H9 (cell line): ENCODE measurements around the gene RADIL. TPM values are rescaled to one million over a fixed set of nuclear protein-coding genes. Genes with fewer than 3 reads are reported as not detected.

Experiments used
- DNase-seq: peaks from one replicate; pipeline ENCODE4 v3.0.0-alpha.2; 2017
- H2AFZ ChIP-seq: one replicate; pipeline ENCODE4 v1.6.1; 2013; ENCODE audit warnings: mild to moderate bottlenecking, low read length, control low read depth, moderate library complexity
- H2AK5ac ChIP-seq: 2 replicates; pipeline ENCODE4 v1.6.1; 2013; ENCODE audit warnings: low read length, control low read depth, mixed read lengths; ENCODE audit not compliant: insufficient read length
- H2BK120ac ChIP-seq: one replicate; pipeline ENCODE4 v1.6.1; 2013; ENCODE audit warnings: low read depth, mild to moderate bottlenecking, low read length, control low read depth, inconsistent platforms; ENCODE audit not compliant: poor library complexity, severe bottlenecking
- H2BK12ac ChIP-seq: 2 replicates; pipeline ENCODE4 v1.6.1; 2013; ENCODE audit warnings: low read length, control low read depth, mixed read lengths, low read depth; ENCODE audit not compliant: insufficient read length
- H2BK15ac ChIP-seq: 2 replicates; pipeline ENCODE4 v1.6.1; 2013; ENCODE audit warnings: low read depth, low read length, control low read depth
- H2BK20ac ChIP-seq: one replicate; pipeline ENCODE4 v1.6.1; 2013; ENCODE audit warnings: low read depth, mild to moderate bottlenecking, low read length, control low read depth, inconsistent platforms; ENCODE audit not compliant: poor library complexity, severe bottlenecking
- H2BK5ac ChIP-seq: 2 replicates; pipeline ENCODE4 v1.6.1; 2013; ENCODE audit warnings: low read length, control low read depth, mixed read lengths; ENCODE audit not compliant: insufficient read length
- H3K14ac ChIP-seq: 2 replicates; pipeline ENCODE4 v1.6.1; 2013; ENCODE audit warnings: low read length, control low read depth; ENCODE audit not compliant: insufficient read depth
- H3K18ac ChIP-seq: 2 replicates; pipeline ENCODE4 v1.6.1; 2013; ENCODE audit warnings: low read depth, mild to moderate bottlenecking, mixed read lengths, low read length, control low read depth; ENCODE audit not compliant: insufficient read length
- H3K23ac ChIP-seq: 2 replicates; pipeline ENCODE4 v1.6.1; 2013; ENCODE audit warnings: low read length, control low read depth, mixed read lengths, low read depth; ENCODE audit not compliant: insufficient read length
- H3K23me2 ChIP-seq: 2 replicates; pipeline ENCODE4 v1.6.1; 2013; ENCODE audit warnings: low read depth, mild to moderate bottlenecking, mixed read lengths, low read length, control low read depth; ENCODE audit not compliant: insufficient read length, poor library complexity, severe bottlenecking
- H3K27ac ChIP-seq: 2 replicates; pipeline ENCODE4 v1.5.1; 2013; ENCODE audit warnings: low read length, control low read depth, mixed read lengths, low read depth; ENCODE audit not compliant: insufficient read length
- H3K27me3 ChIP-seq: 2 replicates; pipeline ENCODE4 v1.6.1; 2013; ENCODE audit warnings: low read length, control low read depth, inconsistent platforms; ENCODE audit not compliant: insufficient read depth
- H3K4ac ChIP-seq: 2 replicates; pipeline ENCODE4 v1.6.1; 2013; ENCODE audit warnings: low read depth, mild to moderate bottlenecking, control low read depth, inconsistent platforms, low read length, moderate library complexity
- H3K4me1 ChIP-seq: 2 replicates; pipeline ENCODE4 v1.6.1; 2013; ENCODE audit warnings: low read length, control low read depth, inconsistent platforms; ENCODE audit not compliant: insufficient read depth
- H3K4me2 ChIP-seq: 2 replicates; pipeline ENCODE4 v1.6.1; 2013; ENCODE audit warnings: low read length, control low read depth, mixed read lengths; ENCODE audit not compliant: insufficient read length, insufficient read depth
- H3K56ac ChIP-seq: 2 replicates; pipeline ENCODE4 v1.6.1; 2013; ENCODE audit warnings: low read depth, mild to moderate bottlenecking, mixed read lengths, low read length, control low read depth; ENCODE audit not compliant: insufficient read length
- H3K79me1 ChIP-seq: 2 replicates; pipeline ENCODE4 v1.6.1; 2013; ENCODE audit warnings: low read depth, mild to moderate bottlenecking, moderate library complexity, low read length, control low read depth, inconsistent platforms; ENCODE audit not compliant: insufficient read depth, poor library complexity, severe bottlenecking
- H3K79me2 ChIP-seq: 2 replicates; pipeline ENCODE4 v1.6.1; 2013; ENCODE audit warnings: low read length, control low read depth, inconsistent platforms; ENCODE audit not compliant: insufficient read depth
- H3K9ac ChIP-seq: 2 replicates; pipeline ENCODE4 v1.6.1; 2013; ENCODE audit warnings: low read length, control low read depth, mixed read lengths; ENCODE audit not compliant: insufficient read length; ENCODE audit errors: extremely low read depth
- H3K9me3 ChIP-seq: one replicate; pipeline ENCODE4 v1.6.1; 2013; ENCODE audit warnings: low read depth, low read length, inconsistent platforms; ENCODE audit not compliant: control insufficient read depth
- H3T11ph ChIP-seq: one replicate; pipeline ENCODE4 v1.6.1; 2013; ENCODE audit warnings: mild to moderate bottlenecking, low read length, control low read depth, inconsistent platforms
- H4K20me1 ChIP-seq: one replicate; pipeline ENCODE4 v1.6.1; 2013; ENCODE audit not compliant: control insufficient read depth, insufficient read length, insufficient read depth
- H4K5ac ChIP-seq: 2 replicates; pipeline ENCODE4 v1.6.1; 2013; ENCODE audit warnings: low read depth, mild to moderate bottlenecking, mixed read lengths, low read length, control low read depth; ENCODE audit not compliant: insufficient read length
- H4K8ac ChIP-seq: replicated peaks from 2 replicates; pipeline ENCODE4 v1.6.1; 2013; ENCODE audit warnings: low read length, control low read depth, mixed read lengths, low read depth; ENCODE audit not compliant: insufficient read length
- H4K91ac ChIP-seq: 2 replicates; pipeline ENCODE4 v1.6.1; 2013; ENCODE audit warnings: low read depth, mild to moderate bottlenecking, moderate library complexity, mixed read lengths, low read length, control low read depth; ENCODE audit not compliant: insufficient read length
- H3K27ac Mint-ChIP-seq, 3 experiments: 2 replicates in 2 of 3; 3 replicates in 1 of 3; pipeline ENCODE4 v1.8.0; 2020 to 2021; ENCODE audit warnings: mixed read lengths in 3 of 3, mild to moderate bottlenecking in 1 of 3, moderate library complexity in 1 of 3
- H3K27me3 Mint-ChIP-seq: 2 replicates; pipeline ENCODE4 v1.8.0; 2021; ENCODE audit warnings: low read depth, mild to moderate bottlenecking, moderate library complexity, mixed read lengths
- H3K36me3 Mint-ChIP-seq, 3 experiments: 2 replicates in 2 of 3; 3 replicates in 1 of 3; pipeline ENCODE4 v1.8.0; 2020 to 2021; ENCODE audit warnings: low read depth in 3 of 3, mixed read lengths in 3 of 3; ENCODE audit not compliant: insufficient read depth in 1 of 3
- H3K4me1 Mint-ChIP-seq, 2 experiments: 2 replicates each; pipeline ENCODE4 v1.8.0; 2020; ENCODE audit warnings: mixed read lengths in 2 of 2
- H3K4me3 Mint-ChIP-seq, 2 experiments: 2 replicates in 1 of 2; 3 replicates in 1 of 2; pipeline ENCODE4 v1.8.0; 2020 to 2021; ENCODE audit warnings: mild to moderate bottlenecking in 2 of 2, mixed read lengths in 2 of 2, moderate library complexity in 1 of 2
- H3K9me3 Mint-ChIP-seq, 2 experiments: 2 replicates in 1 of 2; 3 replicates in 1 of 2; pipeline ENCODE4 v1.8.0; 2020; ENCODE audit warnings: mild to moderate bottlenecking in 2 of 2, mixed read lengths in 2 of 2, moderate library complexity in 1 of 2
- WGBS: extraction: QIAGEN DNeasy Blood & Tissue Kit; methylation state at CpG from one replicate; pipeline ENCODE4 v1.1.7; 2013; ENCODE audit warnings: missing lambda C conversion rate, low lambda C conversion rate, mixed read lengths; ENCODE audit not compliant: insufficient read length; ENCODE audit errors: extremely low coverage; 5-methylcytosine and 5-hydroxymethylcytosine counted together
- total RNA-seq: library from RNA; stranded (reverse); gene quantifications from 2 replicates; pipeline ENCODE4 v1.2.1, GENCODE V29; 2021
- TF ChIP-seq, protein P1 (sequence below): fragments of 200-600 bp; sonication (generic); conservative IDR thresholded peaks from 3 replicates; pipeline ENCODE4 v1.8.0; 2021; ENCODE audit warnings: antibody characterized with exemption, mild to moderate bottlenecking

RADIL gene
- total RNA-seq, 1 experiment from 2014 or later, result 4.7 TPM

DNA sequence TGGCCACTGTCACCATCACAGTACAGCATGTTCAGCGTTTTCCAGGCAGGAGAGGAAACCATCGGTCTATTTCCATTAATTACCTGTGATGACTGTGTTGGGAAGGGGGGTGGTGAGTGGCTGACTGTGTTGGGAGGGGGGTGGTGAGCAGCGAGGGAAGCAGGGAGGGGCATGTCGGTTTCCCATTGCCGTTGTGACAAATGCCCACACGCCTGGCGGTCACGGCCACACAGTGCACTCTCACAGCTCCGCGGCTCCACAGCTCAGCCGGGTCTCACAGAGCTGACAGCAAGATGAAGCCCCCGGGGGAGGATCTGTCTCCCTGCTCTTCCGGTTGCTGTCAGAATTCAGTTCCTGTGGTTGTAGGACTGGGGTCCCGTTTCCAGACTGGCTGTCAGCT is 69.1 kb downstream of the RADIL start:
- no peak overlapping the region for H4K5ac ChIP-seq
- no peak overlapping the region for H3T11ph ChIP-seq
- H4K20me1 ChIP-seq, result no peaks in the 10 kb centered on the region
- no peak overlapping the region for H2BK15ac ChIP-seq
- no CpG with 5 or more reads among the region's 14 CpGs for WGBS
- no peak overlapping the region; a peak in 1 of 7 replicates for H3K27ac Mint-ChIP-seq
- H3K4me1 ChIP-seq, result no peaks in the 10 kb centered on the region
- no peak overlapping the region for H2BK120ac ChIP-seq
- H2BK12ac ChIP-seq, result no peak overlapping the region
- H3K14ac ChIP-seq, result no peak overlapping the region
- no peaks in the 10 kb centered on the region for H3K79me1 ChIP-seq
- H2BK5ac ChIP-seq, result no peak overlapping the region
- H3K27me3 ChIP-seq, result no peaks in the 10 kb centered on the region
- H3K18ac ChIP-seq, result no peak overlapping the region
- no peaks in the 10 kb centered on the region for H3K4me1 Mint-ChIP-seq
- no peaks in the 10 kb centered on the region for H3K23me2 ChIP-seq
- H3K4ac ChIP-seq, result no peak overlapping the region
- no peak overlapping the region for H4K91ac ChIP-seq
- peaks cover 1 to 6% of the 10 kb centered on the region in 2 experiments; a peak in 2 of 5 replicates for H3K9me3 Mint-ChIP-seq
- DNase-seq, result no peak
- peaks cover 4% of the 10 kb centered on the region for H3K27me3 Mint-ChIP-seq
- no peak overlapping the region for H3K23ac ChIP-seq
- no peaks in the 10 kb centered on the region for H3K79me2 ChIP-seq
- H3K9ac ChIP-seq, result no peak overlapping the region
- no peaks in the 10 kb centered on the region for H3K9me3 ChIP-seq
- no peak overlapping the region for H3K4me2 ChIP-seq
- TF ChIP-seq, protein P1, sequence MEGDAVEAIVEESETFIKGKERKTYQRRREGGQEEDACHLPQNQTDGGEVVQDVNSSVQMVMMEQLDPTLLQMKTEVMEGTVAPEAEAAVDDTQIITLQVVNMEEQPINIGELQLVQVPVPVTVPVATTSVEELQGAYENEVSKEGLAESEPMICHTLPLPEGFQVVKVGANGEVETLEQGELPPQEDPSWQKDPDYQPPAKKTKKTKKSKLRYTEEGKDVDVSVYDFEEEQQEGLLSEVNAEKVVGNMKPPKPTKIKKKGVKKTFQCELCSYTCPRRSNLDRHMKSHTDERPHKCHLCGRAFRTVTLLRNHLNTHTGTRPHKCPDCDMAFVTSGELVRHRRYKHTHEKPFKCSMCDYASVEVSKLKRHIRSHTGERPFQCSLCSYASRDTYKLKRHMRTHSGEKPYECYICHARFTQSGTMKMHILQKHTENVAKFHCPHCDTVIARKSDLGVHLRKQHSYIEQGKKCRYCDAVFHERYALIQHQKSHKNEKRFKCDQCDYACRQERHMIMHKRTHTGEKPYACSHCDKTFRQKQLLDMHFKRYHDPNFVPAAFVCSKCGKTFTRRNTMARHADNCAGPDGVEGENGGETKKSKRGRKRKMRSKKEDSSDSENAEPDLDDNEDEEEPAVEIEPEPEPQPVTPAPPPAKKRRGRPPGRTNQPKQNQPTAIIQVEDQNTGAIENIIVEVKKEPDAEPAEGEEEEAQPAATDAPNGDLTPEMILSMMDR, result no peak
- no peak overlapping the region for H3K27ac ChIP-seq
- H3K4me3 Mint-ChIP-seq, result no peak overlapping the region
- no peak overlapping the region for H2BK20ac ChIP-seq
- no peak overlapping the region for H2AFZ ChIP-seq
- peaks cover 0 to 10% (median 0%) of the 10 kb centered on the region in 3 experiments; a peak in 2 of 7 replicates for H3K36me3 Mint-ChIP-seq
- H3K56ac ChIP-seq, result no peak overlapping the region
- H2AK5ac ChIP-seq, result no peak overlapping the region
- no peak overlapping the region for H4K8ac ChIP-seq
